H7 (cell line): ENCODE measurements around the gene TMX1. TPM values are rescaled to one million over a fixed set of nuclear protein-coding genes. Genes with fewer than 3 reads are reported as not detected.
A peak's percentile ranks its signal among the peaks of the same experiment; 100 is the strongest.

Experiments used
- DNase-seq: peaks from one replicate; pipeline ENCODE4 v3.0.0; 2012
- H3K27me3 ChIP-seq: 2 replicates; pipeline ENCODE4 v1.6.0; 2011; ENCODE audit warnings: mild to moderate bottlenecking, low read length; ENCODE audit not compliant: control insufficient read depth, insufficient read depth
- H3K36me3 ChIP-seq: replicated peaks from 2 replicates; pipeline ENCODE4 v1.5.1; 2011; ENCODE audit warnings: low read length; ENCODE audit not compliant: control insufficient read depth, insufficient read depth
- H3K4me3 ChIP-seq: 2 replicates; pipeline ENCODE4 v1.5.1; 2011; ENCODE audit warnings: low read depth, mild to moderate bottlenecking, control low read depth, low read length, moderate library complexity; ENCODE audit not compliant: insufficient read depth
- total RNA-seq: library from RNA; depleted of rRNA; stranded (reverse); fragments of >200 nt; shearing (Covaris generic); gene quantifications from 2 replicates; pipeline ENCODE4 v1.2.3, GENCODE V29; 2014; rRNA removed

Gene TMX1
- total RNA-seq, 1 experiment from 2014 or later = 51.4 TPM

GRCh38 chr14:51293912-51294389 lies 53.9 kb downstream of the TMX1 start:
- no peaks in the 10 kb centered on the region for H3K27me3 ChIP-seq
- DNase-seq = no peak
- H3K4me3 ChIP-seq = no peak overlapping the region
- H3K36me3 ChIP-seq = no peaks in the 10 kb centered on the region

DNA sequence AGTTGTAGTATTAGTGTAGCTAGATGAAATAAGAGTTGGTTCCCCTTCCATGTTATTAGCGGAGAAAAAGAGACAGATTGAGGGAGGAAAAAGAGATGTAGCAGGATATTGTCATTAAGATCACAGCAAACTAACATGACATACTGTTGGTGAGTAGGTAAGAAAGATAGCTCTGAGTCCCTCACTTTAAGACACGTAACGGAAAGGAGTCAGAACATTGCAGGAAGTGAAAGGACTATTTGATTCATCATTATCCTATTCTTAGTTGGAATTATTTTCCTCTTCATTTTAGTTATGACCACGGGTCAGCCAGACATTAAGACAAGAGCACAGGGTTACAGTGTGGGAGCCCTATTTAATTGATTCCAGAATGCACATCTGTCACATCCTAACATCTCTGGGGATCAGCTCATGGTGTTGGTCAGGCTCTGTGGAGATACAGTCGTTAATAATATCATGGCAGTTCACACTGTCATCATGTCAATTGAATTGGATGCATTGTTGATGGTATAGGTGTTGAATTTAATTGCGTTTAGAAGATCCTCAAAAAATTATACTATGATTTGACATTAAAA lies 55.0 kb downstream of the TMX1 start:
- no peaks in the 10 kb centered on the region for H3K27me3 ChIP-seq
- H3K4me3 ChIP-seq = no peak overlapping the region
- DNase-seq = no peak
- H3K36me3 ChIP-seq = no peaks in the 10 kb centered on the region

DNA sequence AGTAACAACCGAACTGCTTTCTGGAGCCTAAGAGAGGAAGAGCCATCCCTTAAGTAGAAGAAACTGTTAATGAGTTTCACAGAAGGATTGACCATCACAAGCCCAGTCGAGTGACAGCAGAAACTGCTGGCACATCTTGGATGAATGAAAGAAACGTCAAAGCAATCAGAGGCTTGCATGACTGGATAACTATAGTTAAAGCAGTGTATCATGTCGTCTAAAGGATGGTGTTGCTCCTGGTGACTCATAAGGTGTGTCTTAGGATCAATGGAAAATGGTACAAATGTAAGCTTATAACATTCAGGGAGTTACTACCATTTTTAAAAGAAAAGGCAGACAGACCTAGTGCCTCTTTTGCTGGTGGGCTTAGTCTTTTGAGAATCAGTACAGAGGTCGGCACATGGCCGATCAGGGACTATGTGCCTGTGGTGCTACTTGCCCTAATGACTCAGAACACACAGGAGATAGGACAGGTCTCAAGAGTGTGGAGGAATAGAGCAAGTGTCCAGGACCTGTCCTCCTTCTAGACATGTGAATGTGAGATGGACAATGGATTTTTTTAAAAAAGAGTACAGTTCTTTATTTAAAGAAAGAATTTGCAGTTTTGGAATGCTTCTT lies 55.7 kb downstream of the TMX1 start:
- no peaks in the 10 kb centered on the region for H3K36me3 ChIP-seq
- DNase-seq = no peak
- no peaks in the 10 kb centered on the region for H3K27me3 ChIP-seq
- no peak overlapping the region for H3K4me3 ChIP-seq

- H3K4me3 ChIP-seq = no peak overlapping the region
- no peaks in the 10 kb centered on the region for H3K36me3 ChIP-seq
- no peak for DNase-seq
- no peaks in the 10 kb centered on the region for H3K27me3 ChIP-seq
These were observed 57.0 kb downstream of the TMX1 start for GRCh38 chr14:51297066-51297465.

- no peak for DNase-seq
- no peaks in the 10 kb centered on the region for H3K36me3 ChIP-seq
- no peak overlapping the region for H3K4me3 ChIP-seq
- no peaks in the 10 kb centered on the region for H3K27me3 ChIP-seq
These were observed 58.8 kb downstream of the TMX1 start for GRCh38 chr14:51298895-51299294.

DNA sequence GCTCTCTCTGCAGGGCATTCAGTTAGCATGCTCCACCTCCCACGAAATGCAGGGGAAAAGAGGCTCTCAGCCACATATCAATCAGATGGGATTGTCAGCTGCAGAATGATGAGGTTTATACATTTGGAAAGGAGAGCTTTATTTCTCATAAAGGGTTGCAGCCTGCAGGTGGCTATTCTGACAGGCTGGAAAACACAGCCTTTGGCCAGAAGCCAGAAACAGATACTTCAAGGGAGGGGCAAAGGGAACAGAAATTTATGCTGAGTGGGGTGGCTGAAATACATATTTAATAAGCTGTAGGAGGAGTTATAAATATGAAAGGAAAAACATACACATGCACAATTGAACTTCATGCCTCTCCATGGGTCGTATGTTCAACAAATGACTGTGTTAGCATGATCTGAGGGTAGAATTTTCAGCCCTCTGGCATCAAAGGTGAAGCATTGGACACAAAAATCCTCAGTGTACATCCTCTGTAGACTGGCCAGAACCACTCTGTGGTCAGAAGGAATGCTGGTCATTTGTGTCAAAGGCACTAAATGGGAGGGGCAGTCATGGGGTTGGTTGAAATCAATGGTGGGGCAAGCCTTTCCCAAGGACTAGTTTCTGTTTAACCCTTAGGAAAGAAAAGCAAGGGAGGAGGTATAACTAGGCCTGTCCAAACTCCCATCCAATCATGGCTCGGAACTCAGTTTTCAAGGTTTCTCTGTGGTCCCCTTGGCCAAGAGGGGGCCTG lies 62.4 kb downstream of the TMX1 start:
- no peak overlapping the region for H3K4me3 ChIP-seq
- H3K36me3 ChIP-seq = no peaks in the 10 kb centered on the region
- no peaks in the 10 kb centered on the region for H3K27me3 ChIP-seq
- no peak for DNase-seq

DNA sequence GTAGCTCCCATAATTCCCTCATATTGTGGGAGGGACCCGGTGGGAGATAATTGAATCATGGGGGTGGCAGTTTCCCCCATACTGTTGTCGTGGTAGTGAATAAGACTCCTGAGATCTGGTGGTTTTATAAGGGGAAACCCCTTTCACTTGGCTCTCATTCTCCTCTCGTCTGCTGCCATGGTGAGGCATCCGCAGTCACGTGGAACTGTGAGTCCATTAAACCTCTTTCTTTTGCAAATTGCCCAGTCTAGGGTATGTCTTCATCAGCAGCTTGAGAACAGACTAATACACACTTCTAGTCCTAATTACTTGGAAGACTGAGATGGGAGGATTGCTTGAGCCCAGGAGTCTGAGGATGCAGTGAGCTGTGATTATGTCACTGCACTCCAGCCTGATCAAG lies 64.4 kb downstream of the TMX1 start:
- Histone ChIP-seq H3K27me3 (no peaks in the 10 kb centered on the region), H3K36me3 (no peaks in the 10 kb centered on the region), H3K4me3 (no peak overlapping the region)
- peak; percentile 22 for DNase-seq

DNA sequence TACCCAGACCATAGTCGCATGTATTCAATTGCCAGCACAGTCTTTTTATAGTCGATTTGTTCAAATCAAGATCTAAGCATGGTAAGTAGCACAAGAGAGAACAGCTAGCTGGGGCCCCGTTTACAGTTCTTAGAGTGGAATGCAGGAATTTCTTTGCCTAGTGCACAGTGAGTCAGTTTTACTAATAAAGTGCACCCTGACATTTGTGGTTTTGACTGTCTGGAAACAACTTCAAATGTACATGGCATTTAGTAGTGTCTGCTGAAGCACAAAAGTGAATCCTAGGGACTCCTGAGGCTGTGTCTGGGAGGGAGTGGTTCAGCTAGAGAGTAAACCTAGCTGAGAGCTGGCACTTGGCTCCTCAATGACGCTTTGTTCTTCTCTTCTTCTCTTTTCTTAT lies 64.9 kb downstream of the TMX1 start:
- H3K27me3 ChIP-seq = no peaks in the 10 kb centered on the region

GRCh38 chr14:51305751-51306150 lies 65.7 kb downstream of the TMX1 start:
- no peak for DNase-seq
- Histone ChIP-seq H3K36me3 (no peaks in the 10 kb centered on the region), H3K4me3 (no peak overlapping the region), H3K27me3 (no peaks in the 10 kb centered on the region)

More for the DNA sequence above, 64.9 kb downstream of the TMX1 start:
- DNase-seq = no peak
- H3K36me3 ChIP-seq = no peaks in the 10 kb centered on the region
- H3K4me3 ChIP-seq = no peak overlapping the region

Other genes with a start within 250 kb of the TMX1 start
- 0.70 and 0.73 TPM in 2 replicates for gene TRIM9, start 145.1 kb upstream of the TMX1 start, total RNA-seq